GM20431 (cell line): Measurements from ENCODE around the gene RAB15.

Experiments used
- in situ Hi-C: fragments of 300-500 bp; cut with MseI, MboI; formaldehyde crosslinking; loops from one replicate; pipeline ENCODE4 v1.15.0; 2020; ENCODE audit warnings: low sequenced_read_pairs; ENCODE audit not compliant: unreplicated experiment

Gene RAB15

GRCh38 chr14:64942531-64943111 lies 29.5 kb downstream of the RAB15 start, which contains the start of gene GPX2:
TSS of gene GPX2 (minus strand) at chr14:64942745. CDS start at chr14:64942726, 19 bp downstream.
- in situ Hi-C loops = no loop called here

DNA sequence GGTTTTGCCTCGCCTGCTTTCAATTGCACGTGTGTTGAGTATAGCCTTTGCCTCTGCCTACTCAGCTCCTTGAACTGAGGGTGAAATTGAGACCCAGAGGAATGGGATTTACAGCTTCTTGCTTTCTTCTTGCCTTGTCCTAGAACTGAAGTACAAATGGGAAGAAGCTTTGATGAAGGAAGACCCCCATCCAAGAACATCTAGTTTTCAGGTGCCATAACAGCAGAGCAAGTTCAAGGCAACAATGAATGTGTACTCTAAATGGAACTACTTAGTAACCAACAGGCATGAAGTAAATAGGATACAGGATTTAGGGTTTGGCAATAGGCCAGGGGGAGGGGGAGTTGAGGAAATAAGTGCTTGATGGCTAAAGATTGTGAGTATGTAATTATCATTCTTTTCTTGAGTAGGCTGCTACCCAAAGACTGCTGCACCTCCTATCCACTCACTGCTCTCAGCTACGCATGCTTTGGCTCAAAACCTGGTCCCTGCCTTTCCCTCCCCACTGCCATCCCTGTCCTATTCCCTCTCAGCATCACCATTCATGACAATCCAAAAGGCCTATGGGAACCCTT lies 31.7 kb downstream of the RAB15 start:
- in situ Hi-C loops = no loop called here

GRCh38 chr14:64939817-64940190 lies 32.3 kb downstream of the RAB15 start:
- in situ Hi-C loops = no loop called here

GRCh38 chr14:64938972-64939816 lies 32.9 kb downstream of the RAB15 start:
- in situ Hi-C loops = no loop called here

GRCh38 chr14:64937821-64938193 lies 34.3 kb downstream of the RAB15 start:
- in situ Hi-C loops = no loop called here

- in situ Hi-C loops = no loop called here
These were observed 34.8 kb downstream of the RAB15 start for GRCh38 chr14:64937171-64937820.

- in situ Hi-C loops = no loop called here
These were observed 36.6 kb downstream of the RAB15 start for GRCh38 chr14:64935508-64935907.

GRCh38 chr14:64934338-64934929 lies 37.7 kb downstream of the RAB15 start:
- in situ Hi-C loops = no loop called here

DNA sequence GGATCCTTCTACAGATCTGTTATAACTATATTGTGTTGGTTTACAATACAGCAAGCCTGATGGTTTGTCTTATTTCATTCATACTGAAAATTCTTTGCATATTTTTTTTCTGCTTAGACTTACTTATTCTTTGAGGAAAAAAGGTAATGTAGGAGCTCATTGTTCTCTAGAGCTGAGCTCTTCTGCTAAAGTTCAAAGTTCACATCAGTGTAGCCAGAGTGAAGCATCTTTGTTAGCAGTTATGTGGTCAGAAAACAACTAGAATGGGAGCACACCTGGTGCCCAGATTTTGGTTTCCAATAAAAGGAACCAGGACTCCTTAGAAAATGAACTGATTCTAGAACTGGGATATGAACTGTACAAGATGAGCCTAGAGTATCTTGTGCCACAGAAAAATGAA lies 39.9 kb downstream of the RAB15 start:
- in situ Hi-C loops = no loop called here

DNA sequence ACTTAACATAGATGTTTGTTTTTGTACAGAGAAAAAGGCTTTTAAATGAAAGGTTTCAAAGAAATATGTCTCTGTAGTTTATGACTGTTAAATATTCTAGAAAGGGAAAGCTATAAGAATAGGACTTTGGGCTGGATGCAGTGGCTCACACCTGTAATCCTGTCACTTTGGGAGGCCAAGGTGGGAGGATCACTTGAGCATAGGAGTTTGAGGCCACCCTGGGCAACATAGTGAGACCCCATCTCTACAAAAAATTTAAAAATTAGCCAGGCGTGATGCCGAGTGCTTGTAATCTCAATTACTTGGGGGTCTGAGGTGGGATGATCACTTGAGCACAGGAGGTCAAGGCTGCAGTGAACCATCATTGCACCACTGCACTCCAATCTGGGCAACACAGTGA lies 41.0 kb downstream of the RAB15 start:
- in situ Hi-C loops = no loop called here

GRCh38 chr14:64930085-64930843 lies 41.9 kb downstream of the RAB15 start:
- in situ Hi-C loops = no loop called here

DNA sequence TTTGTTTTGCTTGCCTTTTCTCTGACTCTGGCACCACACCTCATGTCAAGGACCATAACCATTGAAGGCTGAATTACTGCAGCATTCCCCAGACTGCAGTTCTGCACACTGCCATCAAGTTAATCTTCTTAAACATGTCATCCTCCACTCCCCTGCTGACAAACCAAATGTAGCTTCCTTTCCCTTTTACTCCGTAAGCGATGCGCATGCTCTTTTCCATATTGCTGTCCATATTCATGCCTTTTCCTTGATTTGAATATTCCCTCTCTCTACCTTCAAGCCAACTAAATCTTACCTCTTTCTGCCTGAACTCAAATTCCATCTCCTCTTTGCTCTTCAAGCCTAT lies 43.1 kb downstream of the RAB15 start:
- in situ Hi-C loops = no loop called here

DNA sequence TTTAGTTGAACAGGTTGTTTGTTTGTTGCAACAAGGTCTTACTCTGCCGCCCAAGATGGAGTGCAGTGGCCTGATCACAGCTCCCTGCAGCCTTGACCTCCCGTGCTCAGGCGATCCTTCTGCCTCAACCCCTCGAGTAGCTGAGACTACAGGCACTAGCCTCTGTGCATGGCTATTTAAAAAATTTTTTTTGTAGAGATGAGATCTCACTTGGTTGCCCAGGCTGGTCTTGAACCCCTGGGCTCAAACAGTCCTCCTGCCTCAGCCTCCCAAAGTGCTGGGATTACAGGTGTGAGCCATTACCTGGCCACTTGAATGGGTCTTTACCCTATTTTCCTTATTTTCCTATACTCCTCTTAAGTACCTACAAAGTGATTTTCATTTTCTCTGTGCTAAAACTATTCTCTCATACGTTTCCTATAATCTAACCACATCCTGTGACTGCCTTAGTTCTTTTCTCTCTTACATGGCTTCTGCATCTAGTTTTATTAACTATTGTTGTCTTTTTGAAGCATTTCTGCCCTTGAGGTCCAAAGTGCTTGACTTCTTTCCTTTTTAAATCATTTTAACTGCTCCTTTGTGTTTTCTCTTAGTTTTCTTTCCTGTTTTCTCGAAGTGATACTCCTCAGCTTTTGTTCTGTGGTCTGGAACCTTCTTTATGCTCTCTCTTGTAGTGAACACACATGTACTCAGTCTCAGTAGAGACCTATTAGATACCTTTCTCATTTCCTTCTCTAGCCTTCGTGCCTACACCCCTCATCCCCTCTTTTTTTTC lies 43.7 kb downstream of the RAB15 start:
- in situ Hi-C loops = no loop called here

DNA sequence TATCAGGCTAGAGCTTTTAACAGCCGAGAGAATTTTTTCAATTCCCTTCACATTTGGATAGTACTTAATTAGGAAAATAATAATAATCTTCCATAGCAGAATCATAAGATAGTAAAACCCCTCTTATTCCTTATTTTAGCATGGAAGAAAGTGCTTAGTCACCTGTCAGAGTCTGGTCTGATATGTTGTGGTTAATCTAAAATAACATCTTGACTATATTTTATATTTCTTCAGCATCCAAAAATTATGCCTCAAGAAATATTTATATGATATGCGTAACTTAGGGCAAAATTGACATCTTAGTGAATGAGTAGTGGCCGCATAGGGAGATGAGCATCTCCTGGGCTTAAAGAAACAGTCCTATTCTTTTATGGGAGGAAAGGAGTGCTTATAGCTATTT lies 45.1 kb downstream of the RAB15 start:
- in situ Hi-C loops = no loop called here

DNA sequence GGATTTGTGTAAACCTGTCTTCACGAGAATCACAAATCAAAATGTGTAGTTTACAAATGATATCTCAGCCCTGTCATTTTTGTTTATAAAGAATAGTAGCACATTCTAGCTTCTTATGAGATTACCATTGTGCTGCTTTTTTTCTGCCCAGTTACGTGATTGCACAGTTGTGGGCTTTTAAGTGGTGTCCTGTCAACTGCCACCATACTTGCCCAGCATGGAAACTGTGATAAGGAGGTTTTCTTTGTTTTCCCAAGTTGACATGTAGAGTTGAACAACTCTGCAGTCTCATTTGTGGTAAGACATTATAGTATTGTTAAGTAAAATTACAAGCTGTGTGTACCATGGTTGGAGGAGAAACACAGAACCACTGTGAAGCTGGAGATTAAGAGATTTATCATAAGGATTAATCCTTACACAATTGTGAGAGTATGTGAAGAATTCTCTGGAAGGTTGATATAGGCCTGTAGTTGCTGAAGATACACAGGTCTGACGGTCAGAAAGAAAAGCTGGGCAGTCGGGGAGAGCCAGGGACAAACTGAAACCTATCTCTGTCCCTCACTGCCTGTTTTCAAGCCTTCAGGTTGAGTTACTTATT lies 45.6 kb downstream of the RAB15 start:
- in situ Hi-C loops = no loop called here

GRCh38 chr14:64923015-64923414 lies 49.1 kb downstream of the RAB15 start:
- in situ Hi-C loops = no loop called here

GRCh38 chr14:64920465-64920864 lies 51.7 kb downstream of the RAB15 start:
- in situ Hi-C loops = no loop called here

GRCh38 chr14:64919618-64920017 lies 52.5 kb downstream of the RAB15 start:
- in situ Hi-C loops = no loop called here

DNA sequence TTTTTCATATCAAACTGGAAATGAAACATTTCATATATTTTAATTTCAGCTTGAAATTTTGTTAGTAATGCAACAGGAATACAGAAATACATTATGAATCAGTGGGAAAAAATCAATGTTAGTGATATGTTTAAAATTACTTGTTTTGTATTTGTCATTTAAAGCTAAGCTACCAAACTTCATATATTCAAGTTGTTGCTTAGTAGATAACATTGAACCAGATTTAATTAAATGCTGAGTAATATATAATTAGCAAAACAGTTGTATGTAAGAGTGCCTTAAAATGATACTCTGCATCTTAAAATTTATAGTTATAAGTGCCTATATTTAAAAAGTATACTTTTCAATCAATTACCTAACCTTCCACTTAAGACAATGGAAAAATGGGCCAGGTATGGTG lies 52.9 kb downstream of the RAB15 start:
- in situ Hi-C loops = no loop called here
